ENCODE measurements around the gene EMILIN1.

Gene EMILIN1

DNA sequence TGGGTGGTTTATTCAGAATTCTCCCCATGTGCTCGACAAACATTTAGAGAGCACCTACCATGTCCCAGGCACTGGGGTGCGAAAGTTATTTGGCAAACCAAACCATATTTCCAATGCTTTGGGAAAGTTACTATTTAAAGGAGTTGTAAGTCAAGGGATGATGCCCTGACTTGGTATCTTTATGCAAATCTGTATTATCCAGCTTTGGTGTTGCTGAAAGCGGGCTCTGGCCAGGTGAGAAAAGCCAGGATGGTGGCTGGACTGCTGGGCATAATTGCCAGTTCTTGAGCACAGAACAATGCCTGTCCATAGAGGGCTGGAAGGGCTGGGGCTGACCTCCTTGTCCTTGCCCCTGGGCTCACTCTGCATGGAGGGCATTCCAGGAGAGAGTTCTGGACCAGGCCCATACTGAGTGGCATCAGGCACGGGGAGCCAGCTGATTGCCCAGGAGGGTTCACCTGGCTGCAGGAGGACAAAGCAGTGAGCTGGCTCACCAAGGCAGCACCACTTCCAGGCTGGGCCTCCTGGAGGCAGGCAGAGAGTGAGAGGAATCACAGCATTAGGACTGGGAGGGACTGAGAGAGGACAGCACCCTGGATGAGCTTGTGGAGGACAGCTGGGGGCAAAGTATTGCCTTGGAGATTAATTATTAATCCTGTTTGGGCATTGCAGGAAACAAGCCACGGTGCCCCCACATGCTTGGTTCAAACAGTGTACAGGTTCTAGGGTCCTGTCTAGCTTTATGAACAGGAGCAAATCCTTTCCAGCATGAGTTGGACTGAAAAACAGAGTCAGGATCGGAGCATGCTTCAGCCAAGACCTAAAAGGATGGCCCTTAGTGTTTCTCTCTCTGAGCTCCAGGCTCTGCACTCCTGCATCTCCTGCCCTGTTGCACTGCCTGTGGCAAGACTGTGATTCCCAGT lies 15.3 kb downstream of the EMILIN1 start:
- Histone ChIP-seq H3K27ac (ENCODE audit: low read depth, low read length) (peak overlapping the region; percentile 22), H3K36me3 (ENCODE audit: control insufficient read depth in 1 of 2, insufficient read depth in 2 of 2, low read length in 2 of 2) (peaks cover 7 to 34% of the 10 kb centered on the region in 2 donors), H3K9ac (ENCODE audit: low read depth in 1 of 2, low read length in 2 of 2) (peak overlapping the region in 1 of 2 donors; percentile 58), H3K4me3 (ENCODE audit: low read depth in 1 of 2, low read length in 2 of 2) (peak overlapping the region; percentile 41 to 53), H3K9me3 (ENCODE audit: control insufficient read depth in 1 of 2, low read length in 2 of 2) (no peaks in the 10 kb centered on the region), H3K4me1 (ENCODE audit: control insufficient read depth in 1 of 2, insufficient read depth in 2 of 2, low read length in 2 of 2) (peaks cover 56 to 58% of the 10 kb centered on the region in 2 donors), H3K27me3 (ENCODE audit: control insufficient read depth in 1 of 2, insufficient read depth in 2 of 2, low read length in 2 of 2) (no peaks in the 10 kb centered on the region)

GRCh38 chr2:27094353-27094984 lies 16.1 kb downstream of the EMILIN1 start:
- Histone ChIP-seq H3K27ac (ENCODE audit: low read depth, low read length) (no peak overlapping the region), H3K9ac (ENCODE audit: low read depth in 1 of 2, low read length in 2 of 2) (peak overlapping the region in 1 of 2 donors; percentile 28), H3K27me3 (ENCODE audit: control insufficient read depth in 1 of 2, insufficient read depth in 2 of 2, low read length in 2 of 2) (no peaks in the 10 kb centered on the region), H3K4me1 (ENCODE audit: control insufficient read depth in 1 of 2, insufficient read depth in 2 of 2, low read length in 2 of 2) (peaks cover 48 to 57% of the 10 kb centered on the region in 2 donors), H3K36me3 (ENCODE audit: control insufficient read depth in 1 of 2, insufficient read depth in 2 of 2, low read length in 2 of 2) (peaks cover 7 to 41% of the 10 kb centered on the region in 2 donors), H3K4me3 (ENCODE audit: low read depth in 1 of 2, low read length in 2 of 2) (peak overlapping the region in 1 of 2 donors; percentile 53), H3K9me3 (ENCODE audit: control insufficient read depth in 1 of 2, low read length in 2 of 2) (no peaks in the 10 kb centered on the region)

DNA sequence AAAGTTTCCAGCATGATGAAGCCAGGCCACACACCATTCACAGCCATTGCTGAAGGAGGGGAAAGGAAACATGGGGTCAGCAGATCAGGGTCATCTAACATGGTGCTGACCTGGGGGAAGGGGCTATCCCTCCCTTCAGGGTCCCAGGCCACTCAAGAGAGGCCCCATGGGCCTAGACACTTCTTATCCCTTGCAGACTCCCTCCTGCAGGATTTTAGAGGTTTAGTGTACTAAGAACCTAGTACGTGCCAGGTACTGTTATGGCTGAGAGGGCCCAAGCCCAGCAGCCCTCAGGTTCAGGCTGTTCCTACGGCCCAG lies 17.0 kb downstream of the EMILIN1 start:
- Histone ChIP-seq H3K4me3 (ENCODE audit: low read depth in 1 of 2, low read length in 2 of 2) (no peak overlapping the region), H3K4me1 (ENCODE audit: control insufficient read depth in 1 of 2, insufficient read depth in 2 of 2, low read length in 2 of 2) (peaks cover 48 to 54% of the 10 kb centered on the region in 2 donors), H3K36me3 (ENCODE audit: control insufficient read depth in 1 of 2, insufficient read depth in 2 of 2, low read length in 2 of 2) (peaks cover 16 to 50% of the 10 kb centered on the region in 2 donors), H3K27me3 (ENCODE audit: control insufficient read depth in 1 of 2, insufficient read depth in 2 of 2, low read length in 2 of 2) (no peaks in the 10 kb centered on the region), H3K9ac (ENCODE audit: low read depth in 1 of 2, low read length in 2 of 2) (peak overlapping the region in 1 of 2 donors; percentile 10), H3K9me3 (ENCODE audit: control insufficient read depth in 1 of 2, low read length in 2 of 2) (no peaks in the 10 kb centered on the region), H3K27ac (ENCODE audit: low read depth, low read length) (no peak overlapping the region)

DNA sequence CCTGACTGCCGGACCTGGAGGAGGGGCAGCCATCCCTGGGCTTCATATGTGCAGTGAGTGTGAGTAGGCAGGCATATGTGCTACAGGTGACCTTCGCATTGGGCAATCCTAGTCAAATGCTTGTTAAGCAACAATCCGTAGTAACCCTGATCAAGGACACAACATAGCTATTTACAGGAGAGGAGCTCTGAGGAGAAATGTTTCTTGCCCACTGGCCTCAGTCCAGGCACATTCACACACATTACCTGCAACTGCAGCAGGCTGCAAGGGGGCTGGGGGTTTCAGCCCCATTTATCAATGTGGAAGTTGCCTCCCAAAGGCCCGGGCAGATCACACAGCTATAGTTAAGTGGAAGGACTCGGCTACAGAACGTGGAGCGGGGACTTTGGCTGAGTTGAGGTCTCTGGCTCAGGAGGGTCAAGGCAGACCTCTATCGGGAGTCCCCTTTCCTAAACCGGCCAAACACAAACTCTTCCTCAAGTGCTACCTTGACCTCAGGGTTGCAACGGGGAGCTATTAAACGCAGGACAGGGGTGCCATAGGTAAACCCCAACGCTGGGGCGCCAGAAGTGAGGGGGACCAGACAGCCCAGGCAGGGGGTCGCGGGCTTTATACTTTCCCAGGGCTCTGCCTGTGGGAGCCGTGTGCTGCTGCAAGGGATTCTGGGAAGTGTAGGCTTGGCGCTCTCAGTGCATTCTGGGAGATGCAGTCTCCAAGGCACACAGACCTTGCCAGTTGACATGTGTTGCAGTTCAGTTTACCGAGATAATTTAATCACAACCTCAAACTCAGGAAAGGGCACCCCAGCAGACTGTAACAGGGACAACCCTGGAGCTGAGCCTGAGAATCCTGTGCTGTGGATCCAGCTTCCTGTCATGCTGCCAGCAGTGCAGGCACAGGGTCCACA lies 17.6 kb downstream of the EMILIN1 start:
- Histone ChIP-seq H3K4me1 (ENCODE audit: control insufficient read depth in 1 of 2, insufficient read depth in 2 of 2, low read length in 2 of 2) (peaks cover 48 to 50% of the 10 kb centered on the region in 2 donors), H3K9ac (ENCODE audit: low read depth in 1 of 2, low read length in 2 of 2) (peak overlapping the region; percentile 1 to 10), H3K27ac (ENCODE audit: low read depth, low read length) (no peak overlapping the region), H3K36me3 (ENCODE audit: control insufficient read depth in 1 of 2, insufficient read depth in 2 of 2, low read length in 2 of 2) (peaks cover 20 to 56% of the 10 kb centered on the region in 2 donors), H3K27me3 (ENCODE audit: control insufficient read depth in 1 of 2, insufficient read depth in 2 of 2, low read length in 2 of 2) (no peaks in the 10 kb centered on the region), H3K4me3 (ENCODE audit: low read depth in 1 of 2, low read length in 2 of 2) (peak overlapping the region; percentile 39 to 53), H3K9me3 (ENCODE audit: control insufficient read depth in 1 of 2, low read length in 2 of 2) (no peaks in the 10 kb centered on the region)

DNA sequence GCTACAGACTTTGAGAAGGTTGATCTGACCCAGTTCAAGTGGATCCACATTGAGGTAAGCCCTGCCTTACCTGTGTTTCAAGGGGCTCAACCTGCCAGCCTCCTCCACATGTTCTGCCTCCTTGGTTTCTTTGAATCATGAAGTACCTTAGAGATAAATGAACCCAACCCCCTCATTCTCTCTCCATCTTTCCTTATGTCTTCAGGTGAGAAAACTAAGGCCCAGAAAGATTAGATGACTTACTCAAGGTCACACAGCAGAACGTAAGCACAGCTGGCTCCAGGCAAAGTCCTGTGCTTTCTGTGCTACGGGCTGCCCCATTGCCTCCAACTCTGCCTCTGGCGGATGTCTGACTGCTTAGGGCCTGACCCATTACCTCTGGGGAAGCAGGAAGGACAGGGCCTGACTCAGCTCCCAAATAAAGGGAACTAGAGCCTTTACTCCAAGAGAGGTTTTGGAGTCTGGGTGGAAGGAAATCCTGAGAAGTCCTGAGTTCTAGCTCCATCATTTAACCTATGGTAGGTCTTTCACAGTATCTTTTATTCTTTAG lies 18.4 kb downstream of the EMILIN1 start:
- peaks cover 20 to 58% of the 10 kb centered on the region in 2 donors for H3K36me3 ChIP-seq (ENCODE audit: control insufficient read depth in 1 of 2, insufficient read depth in 2 of 2, low read length in 2 of 2)
- peaks cover 43% of the 10 kb centered on the region in 2 donors for H3K4me1 ChIP-seq (ENCODE audit: control insufficient read depth in 1 of 2, insufficient read depth in 2 of 2, low read length in 2 of 2)
- no peak overlapping the region for H3K27ac ChIP-seq (ENCODE audit: low read depth, low read length)
- H3K9me3 ChIP-seq (ENCODE audit: control insufficient read depth in 1 of 2, low read length in 2 of 2) = no peaks in the 10 kb centered on the region
- no peak overlapping the region for H3K4me3 ChIP-seq (ENCODE audit: low read depth in 1 of 2, low read length in 2 of 2)
- peak overlapping the region in 1 of 2 donors; percentile 1 for H3K9ac ChIP-seq (ENCODE audit: low read depth in 1 of 2, low read length in 2 of 2)
- H3K27me3 ChIP-seq (ENCODE audit: control insufficient read depth in 1 of 2, insufficient read depth in 2 of 2, low read length in 2 of 2) = no peaks in the 10 kb centered on the region

- H3K36me3 ChIP-seq (ENCODE audit: control insufficient read depth in 1 of 2, insufficient read depth in 2 of 2, low read length in 2 of 2) = peaks cover 20 to 58% of the 10 kb centered on the region in 2 donors
- H3K9ac ChIP-seq (ENCODE audit: low read depth in 1 of 2, low read length in 2 of 2) = no peak overlapping the region
- no peak overlapping the region for H3K4me3 ChIP-seq (ENCODE audit: low read depth in 1 of 2, low read length in 2 of 2)
- H3K27ac ChIP-seq (ENCODE audit: low read depth, low read length) = no peak overlapping the region
- peaks cover 37 to 38% of the 10 kb centered on the region in 2 donors for H3K4me1 ChIP-seq (ENCODE audit: control insufficient read depth in 1 of 2, insufficient read depth in 2 of 2, low read length in 2 of 2)
- H3K27me3 ChIP-seq (ENCODE audit: control insufficient read depth in 1 of 2, insufficient read depth in 2 of 2, low read length in 2 of 2) = no peaks in the 10 kb centered on the region
- no peaks in the 10 kb centered on the region for H3K9me3 ChIP-seq (ENCODE audit: control insufficient read depth in 1 of 2, low read length in 2 of 2)
Measured at GRCh38 chr2:27097341-27097740, 18.9 kb downstream of the EMILIN1 start.

DNA sequence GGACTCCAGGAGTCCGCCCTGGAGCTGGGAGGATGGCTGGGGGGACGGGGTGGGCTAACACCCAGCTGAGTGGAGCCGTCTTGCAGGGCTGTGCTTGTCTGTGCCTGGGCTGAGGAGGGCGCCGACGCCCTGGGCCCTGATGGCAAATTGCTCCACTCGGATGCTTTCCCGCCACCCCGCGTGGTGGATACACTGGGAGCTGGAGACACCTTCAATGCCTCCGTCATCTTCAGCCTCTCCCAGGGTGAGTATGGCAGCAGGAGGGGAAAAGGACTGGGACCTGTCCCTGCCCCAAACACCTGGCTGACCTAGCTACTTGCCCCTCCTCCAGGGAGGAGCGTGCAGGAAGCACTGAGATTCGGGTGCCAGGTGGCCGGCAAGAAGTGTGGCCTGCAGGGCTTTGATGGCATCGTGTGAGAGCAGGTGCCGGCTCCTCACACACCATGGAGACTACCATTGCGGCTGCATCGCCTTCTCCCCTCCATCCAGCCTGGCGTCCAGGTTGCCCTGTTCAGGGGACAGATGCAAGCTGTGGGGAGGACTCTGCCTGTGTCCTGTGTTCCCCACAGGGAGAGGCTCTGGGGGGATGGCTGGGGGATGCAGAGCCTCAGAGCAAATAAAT lies 21.0 kb downstream of the EMILIN1 start:
- no peak overlapping the region for H3K4me3 ChIP-seq (ENCODE audit: low read depth in 1 of 2, low read length in 2 of 2)
- peaks cover 16 to 17% of the 10 kb centered on the region in 2 donors for H3K4me1 ChIP-seq (ENCODE audit: control insufficient read depth in 1 of 2, insufficient read depth in 2 of 2, low read length in 2 of 2)
- H3K9ac ChIP-seq (ENCODE audit: low read depth in 1 of 2, low read length in 2 of 2) = no peak overlapping the region

DNA sequence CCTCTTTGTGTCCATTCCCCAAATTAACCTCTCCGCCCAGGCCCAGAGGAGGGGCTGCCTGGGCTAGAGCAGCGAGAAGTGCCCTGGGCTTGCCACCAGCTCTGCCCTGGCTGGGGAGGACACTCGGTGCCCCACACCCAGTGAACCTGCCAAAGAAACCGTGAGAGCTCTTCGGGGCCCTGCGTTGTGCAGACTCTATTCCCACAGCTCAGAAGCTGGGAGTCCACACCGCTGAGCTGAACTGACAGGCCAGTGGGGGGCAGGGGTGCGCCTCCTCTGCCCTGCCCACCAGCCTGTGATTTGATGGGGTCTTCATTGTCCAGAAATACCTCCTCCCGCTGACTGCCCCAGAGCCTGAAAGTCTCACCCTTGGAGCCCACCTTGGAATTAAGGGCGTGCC lies 21.6 kb downstream of the EMILIN1 start:
- no peaks in the 10 kb centered on the region for H3K27me3 ChIP-seq (ENCODE audit: control insufficient read depth in 1 of 2, insufficient read depth in 2 of 2, low read length in 2 of 2)
- peaks cover 20 to 51% of the 10 kb centered on the region in 2 donors for H3K36me3 ChIP-seq (ENCODE audit: control insufficient read depth in 1 of 2, insufficient read depth in 2 of 2, low read length in 2 of 2)
- peaks cover 11% of the 10 kb centered on the region in 2 donors for H3K4me1 ChIP-seq (ENCODE audit: control insufficient read depth in 1 of 2, insufficient read depth in 2 of 2, low read length in 2 of 2)
- no peaks in the 10 kb centered on the region for H3K9me3 ChIP-seq (ENCODE audit: control insufficient read depth in 1 of 2, low read length in 2 of 2)
- no peak overlapping the region for H3K9ac ChIP-seq (ENCODE audit: low read depth in 1 of 2, low read length in 2 of 2)
- no peak overlapping the region for H3K4me3 ChIP-seq (ENCODE audit: low read depth in 1 of 2, low read length in 2 of 2)
- no peak overlapping the region for H3K27ac ChIP-seq (ENCODE audit: low read depth, low read length)

More for the DNA sequence above, 21.0 kb downstream of the EMILIN1 start:
- H3K27ac ChIP-seq (ENCODE audit: low read depth, low read length) = no peak overlapping the region
- no peaks in the 10 kb centered on the region for H3K9me3 ChIP-seq (ENCODE audit: control insufficient read depth in 1 of 2, low read length in 2 of 2)
- H3K27me3 ChIP-seq (ENCODE audit: control insufficient read depth in 1 of 2, insufficient read depth in 2 of 2, low read length in 2 of 2) = no peaks in the 10 kb centered on the region
- peaks cover 20 to 55% of the 10 kb centered on the region in 2 donors for H3K36me3 ChIP-seq (ENCODE audit: control insufficient read depth in 1 of 2, insufficient read depth in 2 of 2, low read length in 2 of 2)

DNA sequence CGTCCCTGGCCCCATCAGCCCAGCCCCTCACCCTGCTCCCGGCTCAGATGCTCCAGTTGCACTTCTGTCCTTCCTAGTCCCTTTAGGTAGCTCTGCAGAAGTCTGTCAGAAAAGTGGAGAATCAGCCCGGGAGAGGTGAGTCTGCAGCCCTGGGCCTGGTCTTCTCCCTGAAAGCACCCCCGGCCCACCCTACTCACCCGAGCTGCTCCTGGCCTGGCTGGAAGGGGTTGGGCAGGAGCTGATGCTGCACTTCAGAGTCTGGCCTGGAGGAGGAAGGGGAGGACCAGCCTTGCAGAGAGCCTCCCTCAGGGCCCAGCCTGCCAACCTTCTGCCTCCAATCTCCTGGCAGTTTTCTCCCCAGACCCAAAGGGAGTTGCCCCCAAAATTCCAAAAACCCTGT lies 23.9 kb downstream of the EMILIN1 start:
- Histone ChIP-seq H3K4me3 (ENCODE audit: low read depth in 1 of 2, low read length in 2 of 2) (no peak overlapping the region), H3K4me1 (ENCODE audit: control insufficient read depth in 1 of 2, insufficient read depth in 2 of 2, low read length in 2 of 2) (no peaks in the 10 kb centered on the region), H3K9ac (ENCODE audit: low read depth in 1 of 2, low read length in 2 of 2) (no peak overlapping the region), H3K27ac (ENCODE audit: low read depth, low read length) (no peak overlapping the region), H3K9me3 (ENCODE audit: control insufficient read depth in 1 of 2, low read length in 2 of 2) (no peaks in the 10 kb centered on the region), H3K36me3 (ENCODE audit: control insufficient read depth in 1 of 2, insufficient read depth in 2 of 2, low read length in 2 of 2) (peaks cover 14 to 32% of the 10 kb centered on the region in 2 donors), H3K27me3 (ENCODE audit: control insufficient read depth in 1 of 2, insufficient read depth in 2 of 2, low read length in 2 of 2) (no peaks in the 10 kb centered on the region)

Data from duodenal mucosa (tissue), 2 donors.